ENCODE results near the gene RARRES2.
"Not testable (repeated sequence)": the region's sequence is repeated elsewhere in the genome, so short reads cannot be mapped to it uniquely, and the experiment has no call there.

- TF ChIP-seq POLR2A (IDR thresholded peaks at IDR 0.05; ENCODE audit: low read depth); CTCF (IDR thresholded peaks at IDR 0.05); EP300 (IDR thresholded peaks at IDR 0.05); POLR2AphosphoS5 (IDR thresholded peaks at IDR 0.05): not testable (repeated sequence)
Measured at GRCh38 chr7:150297978-150298377, 43.5 kb downstream of the RARRES2 start.

Measured in esophagus muscularis mucosa (tissue), 4 donors.